ENCODE measurements around the gene AQP2. TPM values are rescaled to one million over a fixed set of nuclear protein-coding genes. Genes with fewer than 3 reads are reported as not detected.

AQP2 gene
- total and polyA plus RNA-seq, 2 of the 13 experiments (the other 11 are each of a cell fraction or from before 2014, with no cell fraction given), result not detected

DNA sequence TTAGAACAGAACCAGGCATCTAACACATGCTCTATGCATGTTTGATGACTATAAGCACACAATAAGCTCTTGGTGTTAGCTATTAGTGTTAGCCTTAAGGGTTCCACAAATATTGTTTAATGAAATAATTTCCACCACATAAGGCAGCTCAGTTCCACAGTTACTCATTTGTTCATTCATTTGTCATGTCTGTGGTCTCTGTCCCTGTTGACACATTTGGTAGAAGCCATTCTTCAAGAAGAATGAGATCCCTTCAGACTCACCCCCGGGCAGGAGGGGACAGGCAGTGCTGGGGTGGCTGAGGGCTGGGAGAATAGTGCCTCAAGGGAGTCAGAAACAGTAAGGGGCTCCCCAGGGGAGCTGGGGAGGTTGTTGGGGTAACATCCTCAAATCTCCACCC lies 43.2 kb upstream of the AQP2 start:
- no TSS peak for BruUV-seq (replicated peaks)
- in situ Hi-C loops (cut with HindIII; ENCODE audit: extremely low pct_ligation_motif_present, low pct_unique_long_range_greater_than_20kb), result no loop called here
- TF ChIP-seq, protein P1, sequence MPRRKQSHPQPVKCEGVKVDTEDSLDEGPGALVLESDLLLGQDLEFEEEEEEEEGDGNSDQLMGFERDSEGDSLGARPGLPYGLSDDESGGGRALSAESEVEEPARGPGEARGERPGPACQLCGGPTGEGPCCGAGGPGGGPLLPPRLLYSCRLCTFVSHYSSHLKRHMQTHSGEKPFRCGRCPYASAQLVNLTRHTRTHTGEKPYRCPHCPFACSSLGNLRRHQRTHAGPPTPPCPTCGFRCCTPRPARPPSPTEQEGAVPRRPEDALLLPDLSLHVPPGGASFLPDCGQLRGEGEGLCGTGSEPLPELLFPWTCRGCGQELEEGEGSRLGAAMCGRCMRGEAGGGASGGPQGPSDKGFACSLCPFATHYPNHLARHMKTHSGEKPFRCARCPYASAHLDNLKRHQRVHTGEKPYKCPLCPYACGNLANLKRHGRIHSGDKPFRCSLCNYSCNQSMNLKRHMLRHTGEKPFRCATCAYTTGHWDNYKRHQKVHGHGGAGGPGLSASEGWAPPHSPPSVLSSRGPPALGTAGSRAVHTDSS (CRISPR knock-in tag; conservative IDR thresholded peaks at IDR 0.05), result no peak
- TF ChIP-seq ZNF367 (CRISPR knock-in tag; IDR thresholded peaks at IDR 0.05; ENCODE audit: borderline replicate concordance) (no peak), SP2 (CRISPR knock-in tag; IDR thresholded peaks at IDR 0.05) (no peak), CBX2 (IDR thresholded peaks at IDR 0.05; ENCODE audit: low read depth, low read length) (no peak), CBX2 (CRISPR knock-in tag; IDR thresholded peaks at IDR 0.05; ENCODE audit: low read depth) (no peak), ARNT (IDR thresholded peaks at IDR 0.05) (no peak), ZNF598 (CRISPR knock-in tag; IDR thresholded peaks at IDR 0.05; ENCODE audit: borderline replicate concordance) (no peak), MED8 (CRISPR knock-in tag; IDR thresholded peaks at IDR 0.05; ENCODE audit: insufficient replicate concordance) (no peak), NFKB2 (CRISPR knock-in tag; IDR thresholded peaks at IDR 0.05; ENCODE audit: borderline replicate concordance) (no peak), ZNF816 (CRISPR knock-in tag; IDR thresholded peaks at IDR 0.05; ENCODE audit: borderline replicate concordance) (no peak), EHMT2 (IDR thresholded peaks at IDR 0.05; ENCODE audit: borderline replicate concordance, low read depth, low read length) (no peak)
- TF ChIP-seq, protein P2, sequence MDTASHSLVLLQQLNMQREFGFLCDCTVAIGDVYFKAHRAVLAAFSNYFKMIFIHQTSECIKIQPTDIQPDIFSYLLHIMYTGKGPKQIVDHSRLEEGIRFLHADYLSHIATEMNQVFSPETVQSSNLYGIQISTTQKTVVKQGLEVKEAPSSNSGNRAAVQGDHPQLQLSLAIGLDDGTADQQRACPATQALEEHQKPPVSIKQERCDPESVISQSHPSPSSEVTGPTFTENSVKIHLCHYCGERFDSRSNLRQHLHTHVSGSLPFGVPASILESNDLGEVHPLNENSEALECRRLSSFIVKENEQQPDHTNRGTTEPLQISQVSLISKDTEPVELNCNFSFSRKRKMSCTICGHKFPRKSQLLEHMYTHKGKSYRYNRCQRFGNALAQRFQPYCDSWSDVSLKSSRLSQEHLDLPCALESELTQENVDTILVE (CRISPR knock-in tag; IDR thresholded peaks at IDR 0.05), result no peak
- no peaks in the 10 kb centered on the region for H3K36me3 ChIP-seq (replicated peaks in 1 of 2; ENCODE audit: control insufficient read depth in 1 of 2, insufficient read depth in 2 of 2, low read length in 2 of 2)
- peaks cover 7 to 43% of the 10 kb centered on the region in 2 experiments; a peak in 3 of 5 replicates for H3K27me3 ChIP-seq (ENCODE audit: control insufficient read depth in 1 of 2, insufficient read depth in 2 of 2, low read length in 2 of 2)
- 0 out of 2 replicates have a peak, but pooled peaks cover 2% of the 10 kb centered on the region for H4K20me1 ChIP-seq (ENCODE audit: insufficient read depth, low read length)
- H3K4me3 ChIP-seq (replicated peaks in 1 of 3; ENCODE audit: insufficient read depth in 1 of 3, low read depth in 2 of 3, low read length in 3 of 3), result no peak overlapping the region
- ATAC-seq, result no peak
- no peaks in the 10 kb centered on the region for H3K9me3 ChIP-seq (ENCODE audit: low read length)
- CTCF ChIA-PET (ENCODE audit: low intra/inter-chr PET ratio, low total read pairs), result no interaction called here
- no peak overlapping the region for H3K27ac ChIP-seq (ENCODE audit: extremely low read length, insufficient read depth, low read length)
- intact Hi-C loops (cut with micrococcal nuclease; ENCODE audit: unreplicated experiment), result no loop called here
- WGBS (ENCODE audit: low lambda C conversion rate), result 0% methylated on average over 1 of the region's 1 CpG
- POLR2A ChIA-PET, result interaction anchor here (0.6 kb wide), 1 partner anchor 352 kb away, joined by 3 read pairs; no protein-coding TSS in a partner anchor
- peaks cover 9% of the 10 kb centered on the region; the same call in 1 of the 2 replicates for H3K4me1 ChIP-seq (ENCODE audit: insufficient read depth, low read length)
- no peak for DNase-seq (ENCODE audit: low spot score)
- no peaks in the 10 kb centered on the region for H3K79me2 ChIP-seq (ENCODE audit: insufficient read depth, low read length)
- H3K4me2 ChIP-seq (ENCODE audit: low read depth, low read length), result no peak overlapping the region
- H3K9ac ChIP-seq (ENCODE audit: insufficient read depth, low read depth, low read length), result no peak overlapping the region
- H2AFZ ChIP-seq (ENCODE audit: low read length), result no peak overlapping the region
- no peak for FAIRE-seq

Measured in HepG2 (cell line).